ENCODE results near the gene ABHD10.

The ABHD10 gene

GRCh38 chr3:111972891-111973290 lies 5.9 kb upstream of the ABHD10 start:
- H3K36me3 ChIP-seq (replicated peaks; ENCODE audit: insufficient read depth, low read length), result no peaks in the 10 kb centered on the region
- H3K27ac ChIP-seq (ENCODE audit: low read length), result no peak overlapping the region
- no peak for DNase-seq
- H3K4me2 ChIP-seq (ENCODE audit: low read depth, low read length), result no peak overlapping the region
- H3K79me2 ChIP-seq (ENCODE audit: low read length), result no peaks in the 10 kb centered on the region
- H4K20me1 ChIP-seq (ENCODE audit: insufficient read depth, low read length), result no peaks in the 10 kb centered on the region
- H2AFZ ChIP-seq (ENCODE audit: low read length), result no peak overlapping the region
- no peaks in the 10 kb centered on the region for H3K9me2 ChIP-seq (replicated peaks; ENCODE audit: insufficient read depth, low read length)
- no peaks in the 10 kb centered on the region for H3K4me1 ChIP-seq (ENCODE audit: low read length)
- TF ChIP-seq EZH2phosphoT487 (IDR thresholded peaks at IDR 0.05; ENCODE audit: low read length) (no peak), CTCF (IDR thresholded peaks at IDR 0.05; ENCODE audit: low read length) (no peak), EZH2 (optimal IDR thresholded peaks at IDR 0.05; ENCODE audit: low read depth, low read length) (no peak)
- no peak overlapping the region for H3K4me3 ChIP-seq (ENCODE audit: low read length)
- H3K27me3 ChIP-seq (replicated peaks; ENCODE audit: insufficient read depth, low read length), result no peaks in the 10 kb centered on the region
- no peak overlapping the region for H3K9ac ChIP-seq (ENCODE audit: low read length)
- H3F3A ChIP-seq (ENCODE audit: insufficient read depth, low read length), result no peaks in the 10 kb centered on the region
- no peaks in the 10 kb centered on the region for H3K9me3 ChIP-seq (replicated peaks; ENCODE audit: insufficient read depth, low read length)

- H3K79me2 ChIP-seq (ENCODE audit: low read length), result peaks cover 4% of the 10 kb centered on the region
- peaks cover 10% of the 10 kb centered on the region; the same call in 1 of the 2 replicates for H3F3A ChIP-seq (ENCODE audit: insufficient read depth, low read length)
- no peak overlapping the region for H2AFZ ChIP-seq (ENCODE audit: low read length)
- no peak for DNase-seq
- H3K9me3 ChIP-seq (replicated peaks; ENCODE audit: insufficient read depth, low read length), result no peaks in the 10 kb centered on the region
- H3K9ac ChIP-seq (ENCODE audit: low read length), result no peak overlapping the region
- H3K9me2 ChIP-seq (replicated peaks; ENCODE audit: insufficient read depth, low read length), result no peaks in the 10 kb centered on the region
- H3K4me1 ChIP-seq (ENCODE audit: low read length), result peaks cover 3% of the 10 kb centered on the region; the same call in 1 of the 2 replicates
- no peaks in the 10 kb centered on the region for H3K27me3 ChIP-seq (replicated peaks; ENCODE audit: insufficient read depth, low read length)
- no peak overlapping the region for H3K4me3 ChIP-seq (ENCODE audit: low read length)
- no peak for TF ChIP-seq EZH2phosphoT487 (IDR thresholded peaks at IDR 0.05; ENCODE audit: low read length)
- TF ChIP-seq EZH2 (optimal IDR thresholded peaks at IDR 0.05; ENCODE audit: low read depth, low read length), result no peak
- no peak for TF ChIP-seq CTCF (IDR thresholded peaks at IDR 0.05; ENCODE audit: low read length)
- H3K27ac ChIP-seq (ENCODE audit: low read length), result no peak overlapping the region
- H4K20me1 ChIP-seq (ENCODE audit: insufficient read depth, low read length), result no peaks in the 10 kb centered on the region
- no peaks in the 10 kb centered on the region for H3K36me3 ChIP-seq (replicated peaks; ENCODE audit: insufficient read depth, low read length)
- H3K4me2 ChIP-seq (ENCODE audit: low read depth, low read length), result no peak overlapping the region
These were observed 3.7 kb upstream of the ABHD10 start for GRCh38 chr3:111975131-111975530.

GRCh38 chr3:111976254-111976653 lies 2.6 kb upstream of the ABHD10 start:
- no peak for DNase-seq
- H3K9ac ChIP-seq (ENCODE audit: low read length), result no peak overlapping the region
- H3K9me3 ChIP-seq (replicated peaks; ENCODE audit: insufficient read depth, low read length), result no peaks in the 10 kb centered on the region
- no peaks in the 10 kb centered on the region for H3K9me2 ChIP-seq (replicated peaks; ENCODE audit: insufficient read depth, low read length)
- no peaks in the 10 kb centered on the region for H3K36me3 ChIP-seq (replicated peaks; ENCODE audit: insufficient read depth, low read length)
- no peaks in the 10 kb centered on the region for H4K20me1 ChIP-seq (ENCODE audit: insufficient read depth, low read length)
- TF ChIP-seq EZH2 (optimal IDR thresholded peaks at IDR 0.05; ENCODE audit: low read depth, low read length), result no peak
- no peak for TF ChIP-seq CTCF (IDR thresholded peaks at IDR 0.05; ENCODE audit: low read length)
- TF ChIP-seq EZH2phosphoT487 (IDR thresholded peaks at IDR 0.05; ENCODE audit: low read length), result no peak
- peaks cover 16% of the 10 kb centered on the region for H3K79me2 ChIP-seq (ENCODE audit: low read length)
- no peak overlapping the region for H3K4me2 ChIP-seq (ENCODE audit: low read depth, low read length)
- H3K27ac ChIP-seq (ENCODE audit: low read length), result no peak overlapping the region
- H3K4me1 ChIP-seq (ENCODE audit: low read length), result peaks cover 6% of the 10 kb centered on the region; the same call in 1 of the 2 replicates
- peaks cover 10% of the 10 kb centered on the region; the same call in 1 of the 2 replicates for H3F3A ChIP-seq (ENCODE audit: insufficient read depth, low read length)
- H3K27me3 ChIP-seq (replicated peaks; ENCODE audit: insufficient read depth, low read length), result no peaks in the 10 kb centered on the region
- no peak overlapping the region for H3K4me3 ChIP-seq (ENCODE audit: low read length)
- H2AFZ ChIP-seq (ENCODE audit: low read length), result no peak overlapping the region
